K562 (cell line): ENCODE data around the gene PDE2A. TPM values are rescaled to one million over a fixed set of nuclear protein-coding genes. Genes with fewer than 3 reads are reported as not detected.

ENCODE experiments used
- ATAC-seq: fragments of 200-7000 bp; cut with Tn5 transposase; 3 replicates; pipeline ENCODE4 v1.9.1; 2020; ENCODE audit warnings: moderate library complexity
- BruUV-seq: library from RNA; stranded (reverse); fragments of 400-500 nt; replicated peaks from 2 replicates; lab custom pipeline; 2021; lab: Mats Ljungman, UMichigan
- CTCF ChIA-PET: fragments of 300-600 bp; formaldehyde crosslinking; extraction: SDS; loops from one replicate; lab custom pipeline; 2021; ENCODE audit warnings: low intra/inter-chr PET ratio; lab: Yijun Ruan, JAX
- POLR2A ChIA-PET: fragments of 300-600, 350-650 bp; sonication (Branson Sonifier 250); formaldehyde crosslinking; extraction: SDS; loops from one replicate; lab custom pipeline; 2021; ENCODE audit warnings: antibody characterized with exemption, inconsistent platforms; lab: Yijun Ruan, JAX
- DNase-seq, 4 experiments: peaks; one replicate each; pipeline versions ENCODE4 v3.0.0 to v3.0.0-alpha.2; 2011 to 2018; ENCODE audit warnings: low spot score in 3 of 4, mixed read lengths in 3 of 4; ENCODE audit errors: extremely low read depth in 1 of 4
- FAIRE-seq: peaks from 2 replicates; lab custom pipeline; 2011; peaks lifted over from hg19 to GRCh38; lab: Jason Lieb, UNC
- H2AFZ ChIP-seq: 2 replicates; pipeline ENCODE4 v1.6.0; 2011; ENCODE audit warnings: low read depth, low read length, control low read depth, inconsistent platforms
- H3K27ac ChIP-seq: fragments of 200-600 bp; 3 replicates; pipeline ENCODE4 v1.8.0; 2011; ENCODE audit warnings: low read depth, mild to moderate bottlenecking, control low read depth, inconsistent platforms, low read length, moderate library complexity, mixed read lengths; ENCODE audit errors: extremely low read depth
- H3K27me3 ChIP-seq, 2 experiments: fragments of 300-600 bp in 1 of 2; 2 replicates in 1 of 2; 3 replicates in 1 of 2; pipeline versions ENCODE4 v1.6.0 to v1.8.0; 2011; ENCODE audit warnings: inconsistent platforms in 2 of 2, low read length in 2 of 2, mild to moderate bottlenecking in 1 of 2, mixed read lengths in 1 of 2, moderate library complexity in 1 of 2; ENCODE audit not compliant: control insufficient read depth in 2 of 2, insufficient read depth in 2 of 2
- H3K36me3 ChIP-seq: fragments of 300-600 bp; 3 replicates; pipeline ENCODE4 v1.8.0; 2011; ENCODE audit warnings: mild to moderate bottlenecking, low read length, inconsistent platforms; ENCODE audit not compliant: control insufficient read depth, insufficient read depth
- H3K4me1 ChIP-seq, 2 experiments: fragments of 200-600 bp in 1 of 2; replicated peaks in 1 of 2; 2 replicates in 1 of 2; 3 replicates in 1 of 2; pipeline versions ENCODE4 v1.5.1 to v1.8.0; 2011; ENCODE audit warnings: inconsistent platforms in 2 of 2, low read length in 2 of 2, mild to moderate bottlenecking in 1 of 2, mixed read lengths in 1 of 2, moderate library complexity in 1 of 2; ENCODE audit not compliant: control insufficient read depth in 2 of 2, insufficient read depth in 2 of 2
- H3K4me2 ChIP-seq: 2 replicates; pipeline ENCODE4 v1.6.1; 2011; ENCODE audit warnings: low read length, control low read depth, inconsistent platforms, mixed read lengths; ENCODE audit not compliant: insufficient read depth
- H3K4me3 ChIP-seq: fragments of 200-600 bp; sonication (generic), shearing (Covaris generic); 2 replicates; pipeline ENCODE4 v1.5.1; 2016; ENCODE audit warnings: control low read depth, inconsistent platforms
- H3K79me2 ChIP-seq: fragments of 200-600 bp; 3 replicates; pipeline ENCODE4 v1.8.0; 2011; ENCODE audit warnings: low read length, inconsistent platforms; ENCODE audit not compliant: control insufficient read depth, insufficient read depth
- H3K9ac ChIP-seq, 2 experiments: 2 replicates each; pipeline versions ENCODE4 v1.6.0 to v1.6.1; 2011; ENCODE audit warnings: low read depth in 2 of 2, low read length in 2 of 2, control low read depth in 1 of 2, inconsistent platforms in 1 of 2, mild to moderate bottlenecking in 1 of 2, mixed read lengths in 1 of 2; ENCODE audit not compliant: insufficient read depth in 1 of 2
- H3K9me1 ChIP-seq: one replicate; pipeline ENCODE4 v1.6.0; 2011; ENCODE audit warnings: inconsistent platforms, mild to moderate bottlenecking, low read length, moderate library complexity; ENCODE audit not compliant: control insufficient read depth, insufficient read depth
- H3K9me3 ChIP-seq: replicated peaks from 2 replicates; pipeline ENCODE4 v1.5.1; 2011; ENCODE audit warnings: low read depth, low read length, inconsistent platforms; ENCODE audit not compliant: control insufficient read depth, insufficient read depth
- H4K20me1 ChIP-seq: replicated peaks from 2 replicates; pipeline ENCODE4 v1.6.1; 2011; ENCODE audit warnings: low read length, inconsistent platforms, mixed read lengths; ENCODE audit not compliant: control insufficient read depth, insufficient read depth
- BCLAF1 ChIP-seq, 2 experiments: fragments of 450-650 bp in 1 of 2; IDR thresholded peaks; 2 replicates each; pipeline ENCODE4 v1.6.1; 2011 to 2017; ENCODE audit warnings: low read depth in 2 of 2, antibody characterized with exemption in 1 of 2, borderline replicate concordance in 1 of 2, low read length in 1 of 2, mild to moderate bottlenecking in 1 of 2, mixed read lengths in 1 of 2; ENCODE audit not compliant: control insufficient read depth in 1 of 2
- FOXO4 ChIP-seq: fragments of 450-650 bp; formaldehyde crosslinking; IDR thresholded peaks from 2 replicates; pipeline ENCODE4 v1.4.0; 2020; ENCODE audit warnings: mild to moderate bottlenecking, moderate library complexity
- GTF2A2 ChIP-seq: IDR thresholded peaks from 2 replicates; pipeline ENCODE4 v1.6.1; 2016; ENCODE audit warnings: mild to moderate bottlenecking, missing genetic modification characterization, missing compliant biosample characterization
- HNRNPH1 ChIP-seq: fragments of 200-400 bp; formaldehyde crosslinking; optimal IDR thresholded peaks from 2 replicates; pipeline ENCODE3; 2017; ENCODE audit warnings: low read depth, mild to moderate bottlenecking, low read length, moderate library complexity
- ILF3 ChIP-seq: fragments of 450-650 bp; IDR thresholded peaks from 2 replicates; pipeline ENCODE4 v1.6.1; 2018; ENCODE audit warnings: antibody characterized with exemption, mild to moderate bottlenecking, moderate library complexity, borderline replicate concordance
- KDM4B ChIP-seq, 2 experiments: fragments of 450-650 bp in 1 of 2; sonication (generic) in 1 of 2; IDR thresholded peaks; 2 replicates each; pipeline ENCODE4 v1.6.1; 2016 to 2017; ENCODE audit warnings: borderline replicate concordance in 2 of 2, antibody characterized with exemption in 1 of 2, low read depth in 1 of 2, mild to moderate bottlenecking in 1 of 2
- NCOA4 ChIP-seq: fragments of 450-650 bp; IDR thresholded peaks from 2 replicates; pipeline ENCODE4 v1.6.1; 2018; ENCODE audit warnings: mild to moderate bottlenecking; ENCODE audit not compliant: partially characterized antibody
- RBM14 ChIP-seq: fragments of 200-400 bp; formaldehyde crosslinking; IDR thresholded peaks from 2 replicates; pipeline ENCODE4 v1.6.1; 2018; ENCODE audit warnings: low read depth, mild to moderate bottlenecking, low read length, moderate library complexity, borderline replicate concordance; ENCODE audit not compliant: insufficient read depth
- RFX1 ChIP-seq: fragments of 450-650 bp; IDR thresholded peaks from 2 replicates; pipeline ENCODE4 v1.6.1; 2016; ENCODE audit warnings: mild to moderate bottlenecking, moderate library complexity
- YBX1 ChIP-seq: fragments of 450-650 bp; IDR thresholded peaks from 2 replicates; pipeline ENCODE4 v1.7.1; 2016; ENCODE audit warnings: mild to moderate bottlenecking
- ZBTB5 ChIP-seq: fragments of 450-650 bp; IDR thresholded peaks from 2 replicates; pipeline ENCODE4 v1.6.1; 2017; ENCODE audit warnings: antibody characterized with exemption
- ZFP91 ChIP-seq: sonication (generic); formaldehyde crosslinking; IDR thresholded peaks from 2 replicates; pipeline ENCODE4 v1.8.0; 2022; ENCODE audit warnings: mild to moderate bottlenecking, missing genetic modification reagents
- ZNF24 ChIP-seq: fragments of 450-650 bp; IDR thresholded peaks from 2 replicates; pipeline ENCODE4 v1.6.1; 2016
- WGBS: fragments of 100-300 bp; shearing (Covaris generic); methylation state at CpG from one replicate; pipeline ENCODE4 v1.1.6; 2016; ENCODE audit warnings: low coverage, mixed read lengths; ENCODE audit not compliant: insufficient coverage; ENCODE audit errors: missing lambda C conversion rate; 5-methylcytosine and 5-hydroxymethylcytosine counted together
- in situ Hi-C: fragments of 300-500 bp; cut with MboI; formaldehyde crosslinking; loops from 4 replicates; pipeline ENCODE4 v1.15.0; 2018; ENCODE audit warnings: inconsistent platforms, mixed read lengths
- intact Hi-C: fragments of 100-400 bp; cut with micrococcal nuclease; formaldehyde crosslinking; loops from 2 replicates; pipeline ENCODE4 v1.14.2; 2022
- polyA plus RNA-seq, 8 experiments: library from polyadenylated mRNA; depleted of rRNA in 4 of 8; stranded (reverse) in 5 of 8; unstranded in 3 of 8; fragments of >200 nt; fragmentation: Nextera tagmentation in 2 of 8; fragmentation: Illumina TruSeq in 1 of 8; extraction: Ambion mirVana in 2 of 8; extraction: Trizol in 1 of 8; gene quantifications; 2 replicates each; pipeline versions ENCODE4 v1.2.1 to v1.2.3, GENCODE V29; 2011 to 2014; ENCODE audit warnings: inconsistent platforms in 1 of 8, missing spikeins in 1 of 8
- total RNA-seq, 7 experiments: library from RNA; depleted of rRNA in 6 of 7; stranded (reverse); fragments of >200 nt in 6 of 7; fragmentation: Illumina TruSeq in 2 of 7; extraction: Trizol in 2 of 7; gene quantifications; 2 replicates each; pipeline versions ENCODE4 v1.2.1 to v1.2.3, GENCODE V29; 2011 to 2021; ENCODE audit warnings: low replicate concordance in 1 of 7

PDE2A gene
- total and polyA plus RNA-seq, 9 of the 15 experiments (the other 6 are each of a cell fraction or from before 2014, with no cell fraction given) = 0.07 to 15.2 (median 1.6) TPM; not detected in 1

GRCh38 chr11:72679869-72680268, 5.6 kb upstream of the PDE2A start:
- ATAC-seq = no peak
- Histone ChIP-seq H3K27ac (no peak overlapping the region), H3K4me3 (no peak overlapping the region), H3K4me1 (peaks cover 3 to 25% of the 10 kb centered on the region in 2 experiments; a peak in 4 of 5 replicates), H3K9me1 (peaks cover 5% of the 10 kb centered on the region), H3K27me3 (peaks cover 7 to 47% of the 10 kb centered on the region in 2 experiments; a peak in 4 of 5 replicates), H3K4me2 (no peak overlapping the region), H3K36me3 (peaks cover 18% of the 10 kb centered on the region; the same call in 1 of the 3 replicates), H4K20me1 (peaks cover 46% of the 10 kb centered on the region), H3K9me3 (no peaks in the 10 kb centered on the region), H2AFZ (no peak overlapping the region), H3K79me2 (no peaks in the 10 kb centered on the region), H3K9ac (no peak overlapping the region)
- ChIA-PET CTCF (interaction anchor here (0.7 kb wide), 1 partner anchor 12 kb away, joined by 3 read pairs; no protein-coding TSS in a partner anchor), POLR2A (interaction anchor here (0.8 to 1.4 kb wide), 2 partner anchors 11 to 395 kb away, joined by 3 to 7 read pairs; no protein-coding TSS in a partner anchor)
- 1% methylated on average over 4 of the region's 5 CpGs for WGBS
- no TSS peak for BruUV-seq
- no peak for DNase-seq
- no peak for FAIRE-seq
- in situ Hi-C loops (loop anchor here (5.0 to 10.0 kb wide), 2 partner anchors 93 to 205 kb away; no protein-coding TSS in a partner anchor), intact Hi-C loops (loop anchor here (5.0 kb wide), 1 partner anchor 208 kb away; no protein-coding TSS in a partner anchor)
- no peak for TF ChIP-seq GTF2A2 (tag)
- no peak for TF ChIP-seq BCLAF1 (IDR thresholded peaks at IDR 0.05; ENCODE audit: borderline replicate concordance in 1 of 2, control insufficient read depth in 1 of 2, low read depth in 2 of 2, low read length in 1 of 2)
- no peak for TF ChIP-seq HNRNPH1
- TF ChIP-seq FOXO4 (CRISPR knock-in tag) = no peak
- TF ChIP-seq NCOA4 = no peak
- no peak for TF ChIP-seq RFX1
- no peak for TF ChIP-seq ILF3
- TF ChIP-seq ZNF24 = no peak
- TF ChIP-seq KDM4B (IDR thresholded peaks at IDR 0.05; ENCODE audit: borderline replicate concordance in 2 of 2, low read depth in 1 of 2) = no peak
- no peak for TF ChIP-seq RBM14
- no peak for TF ChIP-seq ZFP91 (CRISPR knock-in tag)
- TF ChIP-seq YBX1 = no peak
- no peak for TF ChIP-seq ZBTB5
